PC-9 (cell line): ENCODE measurements around the gene DOCK9.

Experiments
- EZH2 ChIP-seq: fragments of 200-600 bp; sonication (generic); IDR thresholded peaks from 2 replicates; pipeline ENCODE4 v1.8.0; 2017; ENCODE audit warnings: antibody characterized with exemption, low read depth
- TF ChIP-seq, protein P1 (sequence below): fragments of 200-600 bp; sonication (generic); conservative IDR thresholded peaks from 2 replicates; pipeline ENCODE4 v1.6.1; 2017; ENCODE audit warnings: mixed run types, antibody characterized with exemption, mild to moderate bottlenecking, moderate library complexity

DNA sequence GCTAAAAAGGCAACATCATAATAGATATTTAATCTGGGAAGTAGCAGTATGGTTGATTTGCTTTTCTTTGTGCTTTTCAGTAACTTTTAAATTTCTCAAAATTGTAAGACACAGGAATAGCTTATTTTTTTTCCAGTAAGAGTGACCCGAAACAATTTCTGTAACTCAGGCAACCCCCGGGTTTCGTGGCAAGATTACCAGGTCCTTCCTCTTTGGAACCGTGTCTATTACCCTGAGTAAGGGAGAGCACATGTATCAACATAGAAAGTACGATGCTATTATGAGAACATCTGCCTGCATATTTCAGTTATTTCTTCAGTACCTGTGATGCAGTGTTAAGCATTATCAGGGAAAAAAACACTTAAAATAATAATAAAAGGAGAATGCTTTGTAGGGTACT is 64.1 kb downstream of the DOCK9 start:
- TF ChIP-seq, protein P1, sequence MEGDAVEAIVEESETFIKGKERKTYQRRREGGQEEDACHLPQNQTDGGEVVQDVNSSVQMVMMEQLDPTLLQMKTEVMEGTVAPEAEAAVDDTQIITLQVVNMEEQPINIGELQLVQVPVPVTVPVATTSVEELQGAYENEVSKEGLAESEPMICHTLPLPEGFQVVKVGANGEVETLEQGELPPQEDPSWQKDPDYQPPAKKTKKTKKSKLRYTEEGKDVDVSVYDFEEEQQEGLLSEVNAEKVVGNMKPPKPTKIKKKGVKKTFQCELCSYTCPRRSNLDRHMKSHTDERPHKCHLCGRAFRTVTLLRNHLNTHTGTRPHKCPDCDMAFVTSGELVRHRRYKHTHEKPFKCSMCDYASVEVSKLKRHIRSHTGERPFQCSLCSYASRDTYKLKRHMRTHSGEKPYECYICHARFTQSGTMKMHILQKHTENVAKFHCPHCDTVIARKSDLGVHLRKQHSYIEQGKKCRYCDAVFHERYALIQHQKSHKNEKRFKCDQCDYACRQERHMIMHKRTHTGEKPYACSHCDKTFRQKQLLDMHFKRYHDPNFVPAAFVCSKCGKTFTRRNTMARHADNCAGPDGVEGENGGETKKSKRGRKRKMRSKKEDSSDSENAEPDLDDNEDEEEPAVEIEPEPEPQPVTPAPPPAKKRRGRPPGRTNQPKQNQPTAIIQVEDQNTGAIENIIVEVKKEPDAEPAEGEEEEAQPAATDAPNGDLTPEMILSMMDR: no peak
- no peak for TF ChIP-seq EZH2
